HG03378 (cell line): ENCODE measurements around the gene CHD5.
"Not testable (repeated sequence)": the region's sequence is repeated elsewhere in the genome, so short reads cannot be mapped to it uniquely, and the experiment has no call there.

Experiments
- ATAC-seq: cut with Tn5 transposase; IDR thresholded peaks from one replicate; pipeline ENCODE4 v1.9.1; 2021; ENCODE audit warnings: mild to moderate bottlenecking, moderate library complexity; ENCODE audit not compliant: unreplicated experiment

Gene CHD5

GRCh38 chr1:6088956-6089355, 91.2 kb downstream of the CHD5 start:
- no peak for ATAC-seq

GRCh38 chr1:6087958-6088357, 92.2 kb downstream of the CHD5 start:
- ATAC-seq = no peak

GRCh38 chr1:6087377-6087772, 92.7 kb downstream of the CHD5 start:
- no peak for ATAC-seq

- no peak for ATAC-seq
These were observed 93.3 kb downstream of the CHD5 start for GRCh38 chr1:6086762-6087376.

- ATAC-seq = no peak
These were observed 93.8 kb downstream of the CHD5 start for GRCh38 chr1:6086358-6086757.

GRCh38 chr1:6085666-6086065, 94.5 kb downstream of the CHD5 start:
- no peak for ATAC-seq

- ATAC-seq = no peak
These were observed 95.2 kb downstream of the CHD5 start for GRCh38 chr1:6084781-6085495.

GRCh38 chr1:6083801-6084446, 96.2 kb downstream of the CHD5 start:
- ATAC-seq = no peak

GRCh38 chr1:6083385-6083784, 96.7 kb downstream of the CHD5 start:
- ATAC-seq = no peak

- no peak for ATAC-seq
These were observed 97.6 kb downstream of the CHD5 start for GRCh38 chr1:6082430-6082971.

GRCh38 chr1:6081901-6082300, 98.2 kb downstream of the CHD5 start:
- ATAC-seq = no peak

GRCh38 chr1:6080469-6080868, 99.7 kb downstream of the CHD5 start:
- no peak for ATAC-seq

- no peak for ATAC-seq
These were observed 102.2 kb downstream of the CHD5 start for GRCh38 chr1:6077919-6078318.

- ATAC-seq = no peak
These were observed 102.6 kb downstream of the CHD5 start for GRCh38 chr1:6077506-6077905.

GRCh38 chr1:6077061-6077460, 103.1 kb downstream of the CHD5 start:
- ATAC-seq = not testable (repeated sequence)

GRCh38 chr1:6075748-6076147, 104.4 kb downstream of the CHD5 start:
- ATAC-seq = no peak

- ATAC-seq = no peak
These were observed 105.8 kb downstream of the CHD5 start for GRCh38 chr1:6074192-6074901.

GRCh38 chr1:6073480-6074053, 106.6 kb downstream of the CHD5 start:
- no peak for ATAC-seq

GRCh38 chr1:6072774-6073479, 107.2 kb downstream of the CHD5 start:
- no peak for ATAC-seq

- ATAC-seq = no peak
These were observed 108.9 kb downstream of the CHD5 start for GRCh38 chr1:6071219-6071618.
